HUES64 (cell line): Measurements from ENCODE around the gene MPV17L2.

Experiments used
- H3K27ac ChIP-seq: 2 replicates; pipeline ENCODE4 v1.7.0; 2013; ENCODE audit warnings: low read depth, low read length, inconsistent platforms
- H3K27me3 ChIP-seq: 2 replicates; pipeline ENCODE4 v1.6.1; 2013; ENCODE audit warnings: mild to moderate bottlenecking, low read length; ENCODE audit not compliant: insufficient read depth
- H3K36me3 ChIP-seq: 2 replicates; pipeline ENCODE4 v1.6.1; 2013; ENCODE audit warnings: mild to moderate bottlenecking, low read length; ENCODE audit not compliant: insufficient read depth
- H3K4me1 ChIP-seq: 2 replicates; pipeline ENCODE4 v1.6.1; 2013; ENCODE audit warnings: mild to moderate bottlenecking, low read length, moderate library complexity; ENCODE audit not compliant: insufficient read depth
- H3K4me3 ChIP-seq: 2 replicates; pipeline ENCODE4 v1.5.1; 2013; ENCODE audit warnings: mild to moderate bottlenecking, low read length, moderate library complexity
- H3K9ac ChIP-seq: 2 replicates; pipeline ENCODE4 v1.6.1; 2013; ENCODE audit warnings: mild to moderate bottlenecking, low read depth, low read length
- H3K9me3 ChIP-seq: 2 replicates; pipeline ENCODE4 v1.6.1; 2013; ENCODE audit warnings: low read depth, low read length; ENCODE audit not compliant: insufficient read depth
- WGBS: fragments of 150-250, 120-280 bp; methylation state at CpG from one replicate; pipeline ENCODE4 v1.1.7; 2013; ENCODE audit warnings: missing lambda C conversion rate; 5-methylcytosine and 5-hydroxymethylcytosine counted together

Gene MPV17L2

DNA sequence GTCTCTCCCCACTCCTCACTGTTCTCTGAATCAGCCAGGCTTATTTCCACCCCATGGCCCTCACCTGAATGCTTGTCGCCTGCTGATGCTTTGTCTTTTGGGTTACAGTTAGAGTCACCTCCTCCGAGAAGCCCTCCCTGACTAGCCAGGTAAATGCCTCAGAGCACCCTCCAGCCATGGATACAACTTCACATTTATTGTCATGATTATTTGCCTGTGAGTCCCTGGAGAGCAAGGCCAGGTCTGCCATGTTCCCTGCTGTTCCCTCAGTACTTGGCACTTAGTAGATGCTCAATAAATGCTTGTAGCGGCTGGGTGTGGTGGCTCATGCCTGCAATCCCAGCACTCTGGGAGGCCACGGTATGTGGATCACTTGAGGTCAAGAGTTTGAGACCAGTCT, 36.9 kb downstream of the MPV17L2 start:
- 81% methylated on average over 4 of the region's 4 CpGs for WGBS
- H3K27ac ChIP-seq: no peak overlapping the region
- H3K36me3 ChIP-seq: no peaks in the 10 kb centered on the region
- no peak overlapping the region for H3K9ac ChIP-seq
- no peaks in the 10 kb centered on the region for H3K9me3 ChIP-seq
- no peak overlapping the region for H3K4me3 ChIP-seq
- peaks cover 25% of the 10 kb centered on the region for H3K27me3 ChIP-seq
- peaks cover 17% of the 10 kb centered on the region for H3K4me1 ChIP-seq

DNA sequence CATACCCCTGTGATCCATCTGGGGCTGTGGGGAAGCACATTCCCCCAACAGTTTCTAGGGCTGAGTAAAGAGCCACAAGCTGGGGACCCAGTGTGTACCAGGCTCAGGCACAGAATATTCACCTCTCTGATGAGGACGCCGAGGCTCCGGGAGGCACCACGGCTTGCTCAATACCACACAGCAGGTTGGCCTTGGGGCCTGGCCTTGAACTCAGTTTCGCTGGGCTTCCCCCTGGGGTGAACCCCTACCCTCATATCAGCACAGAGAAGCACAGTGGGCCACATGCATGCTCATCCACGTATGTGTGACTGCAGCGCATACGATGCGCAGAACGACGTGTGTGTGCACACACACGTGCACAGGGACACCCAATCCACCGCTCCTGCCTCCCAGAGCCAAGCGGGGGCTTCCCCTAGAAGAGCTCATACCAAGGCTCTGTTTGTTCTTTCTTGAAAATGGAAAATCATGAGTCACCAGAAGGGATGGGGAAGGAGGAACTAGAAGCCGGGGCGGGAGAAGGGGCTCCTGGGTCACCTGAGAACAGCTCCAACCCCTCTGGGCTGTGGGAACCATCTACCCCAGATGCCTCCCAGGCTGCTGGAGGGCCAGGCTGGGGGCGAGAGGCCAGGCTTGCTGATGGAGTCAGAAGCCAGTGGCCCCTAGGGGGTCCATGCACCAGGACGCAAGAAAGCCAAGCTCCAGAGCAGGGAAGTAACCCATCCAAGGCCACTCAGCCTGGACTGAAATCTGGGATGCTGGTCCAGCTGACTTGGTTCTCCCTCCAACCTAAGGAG, 38.1 kb downstream of the MPV17L2 start:
- H3K27ac ChIP-seq: peak overlapping the region; percentile 66; the same call in 1 of the 2 replicates
- H3K9me3 ChIP-seq: no peaks in the 10 kb centered on the region
- H3K4me3 ChIP-seq: peak overlapping the region; percentile 15; the same call in 1 of the 2 replicates
- H3K4me1 ChIP-seq: peaks cover 17% of the 10 kb centered on the region
- WGBS: 69% methylated on average over 18 of the region's 18 CpGs
- H3K9ac ChIP-seq: no peak overlapping the region
- no peaks in the 10 kb centered on the region for H3K36me3 ChIP-seq
- H3K27me3 ChIP-seq: peaks cover 13% of the 10 kb centered on the region

DNA sequence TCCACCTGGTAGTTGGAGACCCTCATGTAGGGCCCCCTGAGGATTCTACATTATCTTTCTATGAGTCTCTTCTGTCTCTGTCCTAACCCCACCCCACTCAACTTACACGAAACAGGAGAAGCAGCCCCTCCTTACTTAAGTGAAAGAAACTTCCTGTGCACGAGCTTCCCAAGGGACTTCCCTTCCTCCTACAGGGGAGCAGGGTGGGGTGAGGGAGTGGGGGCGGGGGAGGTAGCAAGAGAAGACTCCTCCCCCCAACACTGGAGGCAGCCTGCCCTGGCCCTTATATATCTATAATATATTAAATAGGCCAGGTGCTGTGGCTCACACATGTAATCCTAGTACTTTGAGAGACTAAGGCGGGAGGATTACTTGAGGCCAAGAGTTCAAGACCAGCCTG, 38.8 kb downstream of the MPV17L2 start:
- no peaks in the 10 kb centered on the region for H3K9me3 ChIP-seq
- 45% methylated on average over 2 of the region's 4 CpGs for WGBS
- peaks cover 7% of the 10 kb centered on the region for H3K27me3 ChIP-seq
- H3K27ac ChIP-seq: peak overlapping the region; percentile 66; the same call in 1 of the 2 replicates
- peaks cover 17% of the 10 kb centered on the region for H3K4me1 ChIP-seq
- peak overlapping the region; percentile 58; the same call in 1 of the 2 replicates for H3K4me3 ChIP-seq
- no peaks in the 10 kb centered on the region for H3K36me3 ChIP-seq
- no peak overlapping the region for H3K9ac ChIP-seq

DNA sequence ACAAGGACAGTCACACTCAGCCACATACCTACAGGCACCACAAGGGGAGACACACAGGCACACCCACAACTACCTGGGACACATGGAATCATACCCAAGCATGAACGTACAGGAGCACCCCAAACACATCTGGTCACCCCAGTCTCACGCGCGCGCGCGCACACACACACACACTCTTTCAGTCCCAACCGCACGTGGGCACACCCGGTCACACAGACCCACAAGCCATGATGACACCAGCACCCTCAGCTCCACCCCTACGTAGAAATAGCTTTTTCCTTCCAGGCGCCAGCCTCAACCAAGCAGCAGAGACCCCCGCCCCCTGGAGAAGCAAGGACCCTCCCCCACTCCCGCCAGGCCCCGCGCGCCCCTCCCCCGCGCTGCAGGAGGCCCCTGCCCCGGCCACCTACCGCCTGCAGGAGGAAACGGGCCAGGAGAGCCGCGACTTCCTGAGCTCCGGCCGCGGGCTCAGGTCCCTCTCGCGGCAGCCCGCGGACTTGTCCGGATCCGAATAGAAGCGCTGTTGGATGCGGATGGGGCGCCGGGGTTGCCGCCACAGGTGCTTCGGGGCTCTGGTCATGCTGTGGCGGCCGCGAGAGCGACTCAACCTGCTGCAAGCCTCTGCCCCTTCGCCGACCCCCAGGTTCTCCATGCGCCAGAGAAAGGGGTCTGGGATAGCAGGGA, 39.7 kb downstream of the MPV17L2 start:
- WGBS: 3% methylated on average over 46 of the region's 46 CpGs
- H3K9ac ChIP-seq: peak overlapping the region; percentile 53; the same call in 1 of the 2 replicates
- no peaks in the 10 kb centered on the region for H3K27me3 ChIP-seq
- peaks cover 17% of the 10 kb centered on the region for H3K4me1 ChIP-seq
- H3K36me3 ChIP-seq: no peaks in the 10 kb centered on the region
- H3K27ac ChIP-seq: peak overlapping the region; percentile 87; the same call in 1 of the 2 replicates
- H3K9me3 ChIP-seq: no peaks in the 10 kb centered on the region
- peak overlapping the region; percentile 60 for H3K4me3 ChIP-seq

DNA sequence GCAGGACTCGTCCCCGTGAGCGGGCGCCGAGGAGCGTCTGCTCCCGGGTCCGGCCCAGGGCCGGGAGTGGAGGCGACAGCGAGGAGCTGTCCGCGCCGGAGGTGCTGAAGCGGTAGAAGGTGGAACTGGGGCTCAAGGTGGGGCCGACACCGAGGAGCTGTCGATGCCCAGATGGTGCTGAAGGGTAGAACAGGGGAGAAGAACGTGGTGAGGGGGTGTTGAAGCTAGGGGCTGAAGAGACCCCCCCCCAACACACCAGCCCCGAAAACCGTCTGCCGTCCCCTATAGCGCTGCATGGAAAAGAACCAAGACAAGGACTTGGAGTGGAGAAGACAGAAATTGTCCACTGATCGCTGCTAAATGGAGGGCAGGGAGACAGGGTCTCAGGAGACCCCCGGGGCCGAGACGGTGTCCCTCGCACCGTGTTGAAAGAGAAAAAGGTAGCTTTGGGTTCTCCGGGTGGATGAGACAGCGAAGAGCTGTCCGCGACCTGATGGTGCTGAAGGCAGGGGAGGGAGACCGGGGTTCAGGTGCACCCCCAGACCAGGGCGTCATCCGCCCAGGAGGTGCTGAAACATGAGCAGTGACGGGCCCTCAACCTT, 40.3 kb downstream of the MPV17L2 start:
- 21% methylated on average over 36 of the region's 37 CpGs for WGBS
- H3K27me3 ChIP-seq: no peaks in the 10 kb centered on the region
- H3K27ac ChIP-seq: peak overlapping the region; percentile 87; the same call in 1 of the 2 replicates
- no peaks in the 10 kb centered on the region for H3K9me3 ChIP-seq
- H3K4me1 ChIP-seq: peaks cover 17% of the 10 kb centered on the region
- H3K36me3 ChIP-seq: no peaks in the 10 kb centered on the region
- H3K9ac ChIP-seq: no peak overlapping the region
- H3K4me3 ChIP-seq: peak overlapping the region; percentile 60

DNA sequence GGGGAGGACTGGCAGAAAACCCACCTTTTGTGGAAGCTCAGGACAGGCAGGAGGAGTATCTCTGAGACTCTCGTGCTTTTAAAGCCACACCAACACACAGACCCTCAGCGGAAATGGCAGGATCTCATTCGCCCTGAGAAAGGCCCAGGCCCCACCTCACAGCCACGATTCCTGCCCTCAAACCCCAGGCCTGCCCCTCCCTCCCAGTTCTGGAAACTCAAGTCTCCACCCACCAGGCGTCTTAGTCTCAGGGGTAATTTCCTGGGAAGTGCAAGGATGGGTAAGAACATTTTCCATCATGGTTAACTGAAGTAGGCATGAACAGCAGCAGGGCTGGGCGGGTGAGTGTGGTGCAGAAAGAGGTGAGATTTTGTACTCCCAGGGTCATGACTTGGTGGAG, 41.2 kb downstream of the MPV17L2 start:
- Histone ChIP-seq H3K27ac (no peak overlapping the region), H3K36me3 (no peaks in the 10 kb centered on the region), H3K4me1 (peaks cover 17% of the 10 kb centered on the region), H3K27me3 (no peaks in the 10 kb centered on the region), H3K4me3 (no peak overlapping the region), H3K9me3 (no peaks in the 10 kb centered on the region), H3K9ac (no peak overlapping the region)
- 45% methylated on average over 6 of the region's 6 CpGs for WGBS

DNA sequence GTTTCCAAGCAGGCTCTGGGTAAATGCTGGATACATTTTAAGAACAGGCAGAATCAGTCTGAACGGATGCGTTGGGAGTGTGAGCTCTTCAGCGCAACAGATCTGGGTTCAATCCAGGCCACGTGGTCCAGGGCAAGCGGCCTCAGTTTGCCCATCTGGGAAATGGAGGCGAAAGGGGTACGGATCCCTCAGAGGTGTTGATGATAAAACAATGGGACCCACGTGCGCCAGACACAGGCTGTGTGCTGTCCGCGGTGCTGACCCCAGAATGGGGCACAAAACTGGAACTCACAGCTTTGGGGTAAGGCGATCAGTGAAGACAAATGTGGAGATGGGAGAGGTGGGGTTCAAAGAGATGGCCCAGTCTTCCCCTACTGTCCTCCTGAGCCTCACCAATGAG, 46.3 kb downstream of the MPV17L2 start:
- H3K36me3 ChIP-seq: no peaks in the 10 kb centered on the region
- H3K27ac ChIP-seq: no peak overlapping the region
- no peak overlapping the region for H3K4me3 ChIP-seq
- no peak overlapping the region for H3K9ac ChIP-seq
- no peaks in the 10 kb centered on the region for H3K9me3 ChIP-seq
- WGBS: 32% methylated on average over 12 of the region's 12 CpGs
- H3K4me1 ChIP-seq: no peaks in the 10 kb centered on the region
- H3K27me3 ChIP-seq: no peaks in the 10 kb centered on the region

DNA sequence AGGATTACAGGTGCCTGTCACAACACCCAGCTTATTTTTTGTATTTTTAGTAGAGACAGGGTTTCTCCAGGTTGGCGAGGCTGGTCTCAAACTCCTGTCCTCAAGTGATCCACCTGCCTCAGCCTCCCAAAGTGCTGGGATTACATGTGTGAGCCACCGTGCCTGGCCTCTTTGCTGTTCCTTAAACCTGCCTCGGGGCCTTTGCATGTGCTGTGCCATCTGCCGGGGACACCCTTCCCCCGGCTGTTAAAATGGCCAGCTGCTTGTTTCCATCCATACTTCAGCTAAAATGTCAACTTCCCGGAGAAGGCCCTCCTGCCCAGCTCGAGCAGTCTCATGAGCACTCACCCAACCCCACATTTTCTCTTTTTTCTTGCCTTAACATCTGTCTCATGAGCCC, 52.3 kb downstream of the MPV17L2 start:
- no peaks in the 10 kb centered on the region for H3K27me3 ChIP-seq

More for the DNA sequence above, 52.3 kb downstream of the MPV17L2 start:
- H3K27ac ChIP-seq: no peak overlapping the region
- 70% methylated on average over 7 of the region's 7 CpGs for WGBS
- no peak overlapping the region for H3K4me3 ChIP-seq
- 0 out of 2 replicates have a peak, but pooled peaks cover 3% of the 10 kb centered on the region for H3K4me1 ChIP-seq
- H3K9me3 ChIP-seq: no peaks in the 10 kb centered on the region
- no peaks in the 10 kb centered on the region for H3K36me3 ChIP-seq
- H3K9ac ChIP-seq: no peak overlapping the region
